IMR-90 (cell line): ENCODE measurements around the gene C6orf89. TPM values are rescaled to one million over a fixed set of nuclear protein-coding genes. Genes with fewer than 3 reads are reported as not detected.

ENCODE experiments used
- ATAC-seq: fragments of 200-7000 bp; cut with Tn5 transposase; 2 replicates; pipeline ENCODE4 v1.9.1; 2020; ENCODE audit warnings: low read depth, mild to moderate bottlenecking, moderate library complexity
- BruUV-seq: library from RNA; stranded (reverse); fragments of 400-500 nt; replicated peaks from 2 replicates; lab custom pipeline; 2021; lab: Mats Ljungman, UMichigan
- CTCF ChIA-PET: fragments of 300-600 bp; formaldehyde crosslinking; extraction: SDS; loops from one replicate; lab custom pipeline; 2021; ENCODE audit warnings: antibody characterized with exemption; lab: Yijun Ruan, JAX
- POLR2A ChIA-PET: fragments of 300-600 bp; sonication (Branson Sonifier 250); formaldehyde crosslinking; loops from one replicate; lab custom pipeline; 2022; ENCODE audit warnings: antibody characterized with exemption; ENCODE audit not compliant: unreplicated experiment; lab: Charles Lee
- DNase-seq: peaks from one replicate; pipeline ENCODE4 v3.0.0; 2013
- H2AFZ ChIP-seq: replicated peaks from 2 replicates; pipeline ENCODE3; 2013; ENCODE audit warnings: low read length, mild to moderate bottlenecking; ENCODE audit not compliant: poor library complexity
- H2AK5ac ChIP-seq: 2 replicates; pipeline ENCODE4 v1.6.1; 2013; ENCODE audit warnings: low read depth, low read length, inconsistent platforms
- H2AK9ac ChIP-seq: replicated peaks from 2 replicates; pipeline ENCODE3; 2013; ENCODE audit warnings: mild to moderate bottlenecking, low read depth, low read length, moderate library complexity; ENCODE audit not compliant: poor library complexity
- H2BK120ac ChIP-seq: 2 replicates; pipeline ENCODE4 v1.6.1; 2013; ENCODE audit warnings: low read depth, low read length, inconsistent platforms
- H2BK15ac ChIP-seq: 3 replicates; pipeline ENCODE4 v1.6.1; 2013; ENCODE audit warnings: low read depth, low read length, inconsistent platforms
- H2BK20ac ChIP-seq: 2 replicates; pipeline ENCODE4 v1.6.1; 2013; ENCODE audit warnings: low read depth, mild to moderate bottlenecking, inconsistent platforms, low read length, moderate library complexity
- H2BK5ac ChIP-seq: 2 replicates; pipeline ENCODE4 v1.6.1; 2013; ENCODE audit warnings: mild to moderate bottlenecking, low read depth, low read length, inconsistent platforms; ENCODE audit not compliant: poor library complexity, severe bottlenecking
- H3K14ac ChIP-seq: replicated peaks from 2 replicates; pipeline ENCODE4 v1.6.1; 2013; ENCODE audit warnings: low read depth, low read length, inconsistent platforms
- H3K18ac ChIP-seq: 2 replicates; pipeline ENCODE4 v1.6.1; 2013; ENCODE audit warnings: low read depth, low read length, control low read depth
- H3K23ac ChIP-seq: 2 replicates; pipeline ENCODE4 v1.6.1; 2013; ENCODE audit warnings: low read depth, low read length, inconsistent platforms
- H3K27ac ChIP-seq: 2 replicates; pipeline ENCODE4 v1.5.1; 2013; ENCODE audit warnings: mild to moderate bottlenecking, control low read depth, low read length; ENCODE audit not compliant: insufficient read depth
- H3K27me3 ChIP-seq: 2 replicates; pipeline ENCODE4 v1.6.1; 2013; ENCODE audit warnings: low read length; ENCODE audit not compliant: control insufficient read depth, insufficient read depth
- H3K36me3 ChIP-seq: 2 replicates; pipeline ENCODE4 v1.6.1; 2013; ENCODE audit warnings: low read length, mixed read lengths; ENCODE audit not compliant: control insufficient read depth, insufficient read depth
- H3K4ac ChIP-seq: 2 replicates; pipeline ENCODE4 v1.6.1; 2013; ENCODE audit warnings: low read depth, low read length, inconsistent platforms
- H3K4me1 ChIP-seq: 2 replicates; pipeline ENCODE4 v1.6.1; 2013; ENCODE audit warnings: low read length, mixed read lengths; ENCODE audit not compliant: control insufficient read depth, insufficient read depth
- H3K4me2 ChIP-seq: 2 replicates; pipeline ENCODE4 v1.6.1; 2013; ENCODE audit warnings: low read depth, mild to moderate bottlenecking, control low read depth, low read length, moderate library complexity
- H3K4me3 ChIP-seq: 2 replicates; pipeline ENCODE4 v1.5.1; 2013; ENCODE audit warnings: low read depth, mild to moderate bottlenecking, control low read depth, low read length, moderate library complexity; ENCODE audit not compliant: insufficient read depth
- H3K56ac ChIP-seq: 2 replicates; pipeline ENCODE4 v1.6.1; 2013; ENCODE audit warnings: low read length, inconsistent platforms; ENCODE audit not compliant: insufficient read depth; ENCODE audit errors: extremely low read depth
- H3K79me1 ChIP-seq, 2 experiments: 2 replicates each; pipeline ENCODE4 v1.6.1; 2013; ENCODE audit warnings: low read length in 2 of 2, inconsistent platforms in 1 of 2, low read depth in 1 of 2
- H3K9ac ChIP-seq: 2 replicates; pipeline ENCODE4 v1.6.1; 2013; ENCODE audit warnings: low read depth, low read length, control low read depth
- H3K9me1 ChIP-seq: 2 replicates; pipeline ENCODE4 v1.6.1; 2013; ENCODE audit warnings: low read length, inconsistent platforms; ENCODE audit not compliant: insufficient read depth
- H3K9me3 ChIP-seq: 2 replicates; pipeline ENCODE4 v1.6.1; 2013; ENCODE audit warnings: low read length; ENCODE audit not compliant: control insufficient read depth, insufficient read depth
- H4K20me1 ChIP-seq: 2 replicates; pipeline ENCODE4 v1.6.1; 2013; ENCODE audit warnings: low read length, inconsistent platforms; ENCODE audit not compliant: insufficient read depth
- H4K5ac ChIP-seq: 2 replicates; pipeline ENCODE4 v1.6.1; 2013; ENCODE audit warnings: mild to moderate bottlenecking, low read depth, low read length, control low read depth
- H4K8ac ChIP-seq, 2 experiments: 2 replicates each; pipeline ENCODE4 v1.6.1; 2013; ENCODE audit warnings: low read depth in 2 of 2, low read length in 2 of 2, control low read depth in 1 of 2, inconsistent platforms in 1 of 2
- H4K91ac ChIP-seq: 2 replicates; pipeline ENCODE4 v1.6.1; 2013; ENCODE audit warnings: low read depth, low read length, inconsistent platforms; ENCODE audit not compliant: insufficient read depth
- BHLHE40 ChIP-seq: fragments of 150-350 bp; IDR thresholded peaks from 2 replicates; pipeline ENCODE4 v1.6.1; 2016; ENCODE audit warnings: mild to moderate bottlenecking, low read depth, low read length
- CEBPB ChIP-seq: IDR thresholded peaks from 2 replicates; pipeline ENCODE4 v1.6.1; 2012; ENCODE audit warnings: low read depth, low read length, improper control_type of control experiment
- CHD1 ChIP-seq: IDR thresholded peaks from 2 replicates; pipeline ENCODE4 v1.6.1; 2012; ENCODE audit warnings: low read depth, low read length, improper control_type of control experiment
- CTCF ChIP-seq: conservative IDR thresholded peaks from 2 replicates; pipeline ENCODE4 v1.5.1; 2012; ENCODE audit warnings: mild to moderate bottlenecking, low read depth, low read length, improper control_type of control experiment
- ELK1 ChIP-seq: fragments of 150-350 bp; IDR thresholded peaks from 2 replicates; pipeline ENCODE4 v1.6.1; 2016; ENCODE audit warnings: low read depth, mild to moderate bottlenecking, low read length, moderate library complexity, borderline replicate concordance
- MXI1 ChIP-seq: IDR thresholded peaks from 2 replicates; pipeline ENCODE4 v1.6.1; 2012; ENCODE audit warnings: low read depth, mild to moderate bottlenecking, low read length, moderate library complexity, borderline replicate concordance
- NFE2L2 ChIP-seq: fragments of 150-350 bp; IDR thresholded peaks from 2 replicates; pipeline ENCODE4 v1.6.1; 2016; ENCODE audit warnings: low read depth, mild to moderate bottlenecking, low read length
- RAD21 ChIP-seq: IDR thresholded peaks from 2 replicates; pipeline ENCODE4 v1.6.1; 2012; ENCODE audit warnings: low read length, improper control_type of control experiment
- SMC3 ChIP-seq: fragments of 150-350 bp; IDR thresholded peaks from 2 replicates; pipeline ENCODE4 v1.6.1; 2016; ENCODE audit warnings: low read depth, mild to moderate bottlenecking, antibody characterized with exemption, low read length, moderate library complexity
- WGBS, 2 experiments: methylation state at CpG; one replicate each; pipeline versions ENCODE4 v1.1.5 to v1.1.7; 2013; ENCODE audit warnings: missing lambda C conversion rate in 2 of 2; ENCODE audit not compliant: insufficient read length in 1 of 2; ENCODE audit errors: extremely low coverage in 2 of 2; 5-methylcytosine and 5-hydroxymethylcytosine counted together
- dilution Hi-C: fragments of 300-500 bp; cut with HindIII; formaldehyde crosslinking; loops from one replicate; pipeline ENCODE4 v1.14.3; 2018; ENCODE audit warnings: low sequenced_read_pairs; ENCODE audit not compliant: unreplicated experiment
- in situ Hi-C: fragments of 300-500 bp; cut with MboI; formaldehyde crosslinking; loops from 3 replicates; pipeline ENCODE4 v1.14.3; 2019; ENCODE audit warnings: low sequenced_read_pairs, inconsistent platforms, mixed read lengths
- intact Hi-C: fragments of 100-400 bp; cut with micrococcal nuclease; formaldehyde crosslinking; loops from 2 replicates; pipeline ENCODE4 v1.10.0; 2022
- polyA plus RNA-seq, 3 experiments: library from polyadenylated mRNA; depleted of rRNA; stranded (reverse); fragments of >200 nt; gene quantifications; 2 replicates each; pipeline ENCODE4 v1.2.3, GENCODE V29; 2012; ENCODE audit warnings: low replicate concordance in 1 of 3
- total RNA-seq: library from RNA; depleted of rRNA; stranded (reverse); fragments of >200 nt; gene quantifications from 2 replicates; pipeline ENCODE4 v1.2.3, GENCODE V29; 2012

C6orf89 gene
- total and polyA plus RNA-seq, 2 of the 4 experiments (the other 2 are of a cell fraction), result 30.8 to 52.3 TPM

GRCh38 chr6:36914227-36914794, 28.6 kb downstream of the C6orf89 start:
- Histone ChIP-seq H3K79me1 (peaks cover 0 to 25% of the 10 kb centered on the region in 2 experiments; a peak in 2 of 4 replicates), H4K5ac (no peak overlapping the region), H4K91ac (peak overlapping the region; percentile 31; the same call in 1 of the 2 replicates), H3K9me3 (no peaks in the 10 kb centered on the region), H2BK5ac (no peak overlapping the region), H3K27ac (no peak overlapping the region), H2AK5ac (no peak overlapping the region), H2BK20ac (no peak overlapping the region), H3K14ac (no peak overlapping the region), H3K4ac (no peak overlapping the region), H3K23ac (no peak overlapping the region), H3K56ac (no peak overlapping the region), H2AK9ac (no peak overlapping the region), H2BK15ac (no peak overlapping the region), H3K4me3 (no peak overlapping the region), H3K9me1 (peaks cover 18% of the 10 kb centered on the region), H3K4me2 (no peak overlapping the region), H2BK120ac (no peak overlapping the region), H4K20me1 (peaks cover 21% of the 10 kb centered on the region), H3K36me3 (peaks cover 21% of the 10 kb centered on the region), H3K4me1 (peaks cover 26% of the 10 kb centered on the region), H3K27me3 (no peaks in the 10 kb centered on the region), H4K8ac (no peak overlapping the region), H3K18ac (no peak overlapping the region), H3K9ac (no peak overlapping the region), H2AFZ (no peak overlapping the region)
- ChIA-PET POLR2A (no interaction called here), CTCF (interaction anchor here (0.5 to 1.7 kb wide), 4 partner anchors 10 to 183 kb away, joined by 3 to 19 read pairs (median 4); no protein-coding TSS in a partner anchor)
- WGBS, 2 experiments, result 100% methylated on average over 1 of the region's 10 CpGs; no CpG with 5 or more reads in 1 of the 2 experiments
- in situ Hi-C loops, result no loop called here
- DNase-seq (peak; percentile 56), ATAC-seq (0 out of 2 replicates have a peak, but pooled peaks have one; percentile 11)
- no TSS peak for BruUV-seq
- intact Hi-C loops, result no loop called here
- TF ChIP-seq CHD1 (no peak), NFE2L2 (no peak), BHLHE40 (no peak), CTCF (peak; percentile 31; the same call in 1 of the 2 replicates), CEBPB (no peak), ELK1 (no peak), SMC3 (peak; percentile 27; the same call in 1 of the 2 replicates), MXI1 (no peak), RAD21 (peak; percentile 30)
- dilution Hi-C loops, result no loop called here
